DMS 273 (cell line): ENCODE results near the gene SPATA24.
A peak's percentile ranks its signal among the peaks of the same experiment; 100 is the strongest.
"Not testable (repeated sequence)": the region's sequence is repeated elsewhere in the genome, so short reads cannot be mapped to it uniquely, and the experiment has no call there.

Experiments
- DNase-seq: peaks from one replicate; lab custom pipeline; 2025; ENCODE audit not compliant: unreplicated experiment; lab: John Stamatoyannopoulos, UW

Gene SPATA24

GRCh38 chr5:139395844-139396640 is 7.8 kb downstream of the SPATA24 start:
- no peak for DNase-seq

DNA sequence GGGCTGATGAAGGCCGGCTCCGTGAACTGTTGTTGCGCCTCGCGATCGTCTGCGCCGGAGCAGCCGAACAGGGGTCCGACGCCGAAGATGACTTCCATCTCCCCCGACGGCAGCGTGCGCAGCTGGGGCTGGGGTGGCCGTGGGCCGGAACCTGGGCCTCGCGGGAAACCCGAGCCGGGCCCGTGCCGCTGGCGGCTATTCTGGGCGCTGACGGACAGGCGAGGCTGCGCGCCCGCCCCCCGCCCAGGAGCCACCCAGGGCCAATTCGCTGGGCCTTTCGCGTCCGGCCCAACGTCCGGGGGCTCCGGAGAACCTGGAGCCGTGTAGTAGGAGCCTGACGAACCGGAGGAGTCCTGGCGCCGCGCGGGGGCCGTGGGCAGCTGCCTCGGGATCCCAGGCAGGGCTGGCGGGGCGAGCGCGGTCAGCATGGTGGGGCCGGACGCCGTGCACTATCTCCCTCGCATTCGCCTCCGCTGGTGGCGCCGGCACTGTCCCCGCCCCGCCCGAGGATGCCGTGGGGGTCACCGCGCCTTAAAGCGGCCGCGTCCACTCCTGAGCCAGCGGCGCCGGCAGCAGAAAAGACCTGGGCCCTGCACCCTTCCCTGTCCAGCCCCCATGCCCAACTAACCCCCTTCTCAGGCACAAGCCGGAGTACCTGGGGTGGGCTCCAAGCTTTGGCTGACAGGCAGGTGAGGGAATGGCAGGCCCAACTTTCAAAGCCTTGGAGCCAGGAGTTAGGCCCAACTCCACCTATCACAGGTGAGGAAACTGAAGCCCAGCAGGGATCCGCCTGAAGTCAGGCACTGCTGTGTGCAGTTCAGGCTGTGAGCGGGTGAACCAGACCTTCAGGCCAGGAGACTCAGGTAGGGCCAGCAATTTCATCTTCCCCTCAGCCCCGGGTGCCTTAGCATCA is 9.0 kb downstream of the SPATA24 start, which contains the start of gene PROB1:
Gene PROB1, minus strand, starts transcription at position 451 of the 913 bp plus-strand sequence. Its CDS starts 23 bp downstream, at position 428.
- no peak for DNase-seq

GRCh38 chr5:139394123-139394653 is 9.7 kb downstream of the SPATA24 start:
- DNase-seq, result peak; percentile 85

- DNase-seq, result no peak
Observed at GRCh38 chr5:139393497-139394122, 10.3 kb downstream of the SPATA24 start.

DNA sequence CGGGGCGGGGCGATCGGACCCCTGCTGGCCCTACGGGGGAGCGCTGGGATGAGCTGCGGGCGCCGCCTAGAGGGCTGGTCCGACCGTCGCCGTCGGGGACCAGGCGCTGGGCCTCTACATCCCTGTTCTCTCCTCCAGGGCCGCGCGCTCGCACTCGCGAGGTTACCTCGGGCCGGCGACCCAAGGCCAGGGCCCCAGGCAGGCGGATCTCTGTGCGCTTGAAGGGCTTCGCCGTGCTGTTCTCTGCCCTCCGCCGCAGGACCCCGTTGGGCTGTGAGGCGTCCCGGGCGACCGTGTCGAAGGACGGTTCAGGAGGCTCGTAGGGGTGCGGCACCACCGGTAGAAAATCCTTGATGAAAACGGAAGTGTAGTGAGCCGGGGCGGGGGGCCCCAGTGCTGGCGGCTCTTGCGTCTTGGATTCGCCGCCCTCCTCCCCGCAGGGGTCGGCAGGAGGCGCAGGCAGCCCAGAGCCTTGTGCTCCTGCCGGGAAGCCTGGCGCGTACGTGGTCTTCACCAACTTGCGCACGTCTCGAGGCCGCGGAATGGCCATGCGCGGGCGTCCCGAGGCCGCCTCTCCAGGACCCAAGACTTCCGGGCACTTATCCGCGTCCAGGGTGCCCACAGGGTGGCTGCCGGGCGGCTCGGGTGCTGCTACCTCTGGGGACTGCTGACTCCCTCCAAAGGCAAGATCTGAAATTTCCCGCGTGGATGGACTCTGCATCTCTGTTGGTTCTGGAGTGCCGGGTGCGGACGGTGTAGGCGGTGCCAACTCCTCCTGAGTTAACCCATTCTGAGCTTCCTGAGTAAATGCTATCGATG is 11.0 kb downstream of the SPATA24 start:
- peak; percentile 77 for DNase-seq

GRCh38 chr5:139392324-139392677 is 11.6 kb downstream of the SPATA24 start:
- no peak for DNase-seq

DNA sequence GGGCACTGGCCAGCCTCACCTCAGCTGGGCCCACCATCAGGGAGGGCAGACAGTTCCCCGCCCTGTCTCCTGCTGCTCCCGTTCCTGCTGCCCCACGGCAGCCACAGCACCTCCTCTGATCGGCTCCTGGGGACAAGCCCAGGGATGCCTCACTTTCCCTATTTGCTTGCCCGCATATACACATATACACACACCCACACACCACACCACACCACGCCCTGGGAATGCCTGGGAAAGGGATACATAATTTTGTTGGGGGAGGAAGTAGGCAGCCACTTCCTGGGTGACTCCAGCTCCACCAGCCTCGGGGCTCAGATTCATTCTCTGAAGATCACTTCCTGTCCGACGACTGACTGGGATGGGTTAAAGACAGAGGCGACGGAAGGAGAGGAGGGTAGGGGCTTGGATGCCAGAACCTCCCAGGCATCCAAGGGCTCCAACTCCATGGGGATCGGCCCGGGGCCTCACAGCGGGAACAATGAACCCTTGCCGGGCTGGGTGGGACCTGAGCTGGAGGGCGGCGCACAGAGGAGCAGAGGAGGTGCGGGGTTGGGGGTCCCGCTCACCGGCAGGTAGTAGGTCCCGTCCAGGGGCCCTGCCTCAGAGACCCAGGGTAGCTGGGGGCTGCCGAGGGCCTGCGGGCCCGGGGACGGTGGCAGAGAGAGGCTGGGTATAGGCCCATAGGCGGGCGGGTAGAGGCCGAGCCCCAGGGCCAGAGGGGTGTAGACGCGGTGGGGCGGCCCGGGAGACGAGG is 12.1 kb downstream of the SPATA24 start:
- no peak for DNase-seq

- DNase-seq, result no peak
Observed at GRCh38 chr5:139390639-139391569, 13.0 kb downstream of the SPATA24 start.

- DNase-seq, result no peak
Observed at GRCh38 chr5:139389701-139390638, 13.9 kb downstream of the SPATA24 start, which contains the start of gene MZB1. Gene MZB1, minus strand, starts transcription at chr5:139389913. Its CDS starts 57 bp downstream, at chr5:139389856.

DNA sequence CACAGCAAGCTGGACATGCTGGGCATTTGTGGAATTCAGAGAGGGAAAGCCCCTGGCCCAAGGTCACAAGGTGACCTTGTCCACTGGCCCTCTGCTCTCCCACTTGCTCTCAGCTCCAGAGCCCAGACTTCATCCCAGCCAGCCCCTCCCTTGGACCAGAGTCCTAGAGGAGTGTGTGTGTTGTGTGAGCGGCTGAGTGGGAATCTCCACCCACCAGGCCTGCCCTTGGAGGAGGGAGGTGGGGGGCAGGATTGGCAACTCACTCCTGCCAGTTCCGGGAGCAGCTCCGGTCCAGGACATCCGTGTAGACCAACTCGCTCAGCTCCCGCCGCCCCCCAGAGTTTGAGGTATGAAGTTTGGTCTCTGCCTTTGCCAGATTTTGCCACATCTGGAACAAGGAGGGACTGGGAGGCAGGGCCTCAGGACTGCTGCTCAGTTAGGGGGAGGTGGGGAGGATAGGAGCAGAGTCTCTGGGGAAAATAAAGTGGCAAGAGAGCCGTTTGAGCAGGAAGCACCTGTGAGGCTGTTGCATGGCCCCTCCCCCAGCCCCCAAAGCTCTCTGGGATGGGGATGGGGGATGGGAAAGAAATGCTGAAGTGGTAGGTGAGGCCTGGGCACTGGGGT is 15.6 kb downstream of the SPATA24 start:
- peak; percentile 38 for DNase-seq

DNA sequence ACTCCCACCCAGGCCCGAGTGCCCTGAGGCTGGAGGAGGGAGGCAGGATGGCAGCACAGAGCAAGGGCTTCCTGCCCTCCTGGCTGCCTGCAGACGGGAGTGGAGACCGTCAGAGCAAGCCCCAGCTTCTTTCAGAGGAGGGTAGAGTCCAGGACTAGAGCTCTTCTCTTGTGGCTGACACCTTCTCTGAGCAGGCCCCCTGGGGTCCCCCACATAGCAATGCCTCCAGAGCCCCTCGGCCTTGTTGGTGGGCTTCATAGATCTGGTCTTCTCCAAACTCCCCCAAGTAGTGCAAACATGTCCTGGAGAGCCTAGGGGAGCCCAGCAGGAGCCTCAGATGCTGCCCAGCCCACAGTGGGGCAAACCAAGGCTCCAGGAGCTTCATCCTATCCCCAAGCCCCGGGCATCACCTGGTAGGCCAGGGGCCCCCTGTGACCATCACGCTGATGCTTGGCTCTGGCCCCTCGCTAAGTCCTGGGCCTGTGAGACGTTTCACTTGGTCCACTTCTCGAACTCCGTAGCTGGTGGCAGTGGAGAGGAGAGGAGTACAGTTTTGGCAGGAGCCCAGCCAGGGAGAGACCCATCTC is 16.2 kb downstream of the SPATA24 start:
- DNase-seq, result no peak

DNA sequence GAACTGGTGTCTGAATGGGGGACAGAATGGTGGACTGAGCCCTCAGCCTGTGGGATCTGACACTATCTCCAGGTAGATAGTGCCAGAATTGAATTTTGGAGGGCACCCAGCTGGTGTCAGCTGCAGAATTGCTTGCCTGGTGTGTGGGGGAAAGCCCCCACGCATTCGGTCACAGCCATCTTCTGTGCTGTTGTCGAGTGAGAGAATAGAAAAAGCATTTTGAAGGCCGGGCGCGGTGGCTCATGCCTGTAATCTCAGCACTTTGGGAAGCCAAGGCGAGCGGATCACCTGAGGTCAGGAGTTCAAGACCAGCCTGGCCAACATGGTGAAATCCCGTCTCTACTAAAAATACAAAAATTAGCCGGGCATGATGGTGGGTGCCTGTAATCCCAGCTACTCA is 16.9 kb downstream of the SPATA24 start:
- DNase-seq, result not testable (repeated sequence)

GRCh38 chr5:139386050-139386438 is 17.8 kb downstream of the SPATA24 start:
- no peak for DNase-seq

- DNase-seq, result no peak
Observed at GRCh38 chr5:139385061-139386049, 18.5 kb downstream of the SPATA24 start.

DNA sequence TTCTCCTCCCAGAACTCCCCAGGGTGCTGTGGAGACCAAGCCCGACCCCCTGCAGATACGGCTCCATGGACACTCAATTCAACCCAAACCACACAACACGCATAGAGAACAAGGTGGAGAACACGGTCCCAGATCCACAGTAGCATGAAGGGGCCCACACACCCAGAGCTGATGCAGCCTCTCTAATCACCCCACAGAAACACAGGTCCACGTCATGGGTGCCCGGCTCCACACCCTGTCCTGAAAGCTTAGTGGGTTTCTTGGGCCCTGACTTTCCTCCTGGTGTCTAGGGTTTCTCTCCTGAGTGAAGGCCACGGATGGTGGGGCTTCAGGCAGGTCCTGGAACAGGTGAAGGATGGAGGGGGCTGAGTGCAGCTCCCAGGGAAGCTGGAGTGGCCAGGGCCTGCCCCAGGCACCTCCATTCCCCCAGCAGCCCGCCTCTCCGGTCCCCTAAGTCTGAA is 19.3 kb downstream of the SPATA24 start:
- no peak for DNase-seq
